Panc1 (cell line): ENCODE results near the gene OGFOD3.

ENCODE experiments used
- POLR2AphosphoS5 ChIP-seq: IDR thresholded peaks from 2 replicates; pipeline ENCODE4 v1.6.1; 2012; ENCODE audit warnings: mild to moderate bottlenecking, low read depth, low read length, moderate library complexity
- SIN3A ChIP-seq: IDR thresholded peaks from 2 replicates; pipeline ENCODE4 v1.6.1; 2012; ENCODE audit warnings: low read depth, mild to moderate bottlenecking, low read length, moderate library complexity, borderline replicate concordance; ENCODE audit not compliant: insufficient read depth
- TF ChIP-seq, protein P1 (sequence below), 2 experiments: IDR thresholded peaks; 2 replicates each; pipeline ENCODE4 v1.6.1; 2011 to 2012; ENCODE audit warnings: low read depth in 2 of 2, control low read depth in 1 of 2, low read length in 1 of 2, mild to moderate bottlenecking in 1 of 2, moderate library complexity in 1 of 2; ENCODE audit not compliant: insufficient read depth in 1 of 2

DNA sequence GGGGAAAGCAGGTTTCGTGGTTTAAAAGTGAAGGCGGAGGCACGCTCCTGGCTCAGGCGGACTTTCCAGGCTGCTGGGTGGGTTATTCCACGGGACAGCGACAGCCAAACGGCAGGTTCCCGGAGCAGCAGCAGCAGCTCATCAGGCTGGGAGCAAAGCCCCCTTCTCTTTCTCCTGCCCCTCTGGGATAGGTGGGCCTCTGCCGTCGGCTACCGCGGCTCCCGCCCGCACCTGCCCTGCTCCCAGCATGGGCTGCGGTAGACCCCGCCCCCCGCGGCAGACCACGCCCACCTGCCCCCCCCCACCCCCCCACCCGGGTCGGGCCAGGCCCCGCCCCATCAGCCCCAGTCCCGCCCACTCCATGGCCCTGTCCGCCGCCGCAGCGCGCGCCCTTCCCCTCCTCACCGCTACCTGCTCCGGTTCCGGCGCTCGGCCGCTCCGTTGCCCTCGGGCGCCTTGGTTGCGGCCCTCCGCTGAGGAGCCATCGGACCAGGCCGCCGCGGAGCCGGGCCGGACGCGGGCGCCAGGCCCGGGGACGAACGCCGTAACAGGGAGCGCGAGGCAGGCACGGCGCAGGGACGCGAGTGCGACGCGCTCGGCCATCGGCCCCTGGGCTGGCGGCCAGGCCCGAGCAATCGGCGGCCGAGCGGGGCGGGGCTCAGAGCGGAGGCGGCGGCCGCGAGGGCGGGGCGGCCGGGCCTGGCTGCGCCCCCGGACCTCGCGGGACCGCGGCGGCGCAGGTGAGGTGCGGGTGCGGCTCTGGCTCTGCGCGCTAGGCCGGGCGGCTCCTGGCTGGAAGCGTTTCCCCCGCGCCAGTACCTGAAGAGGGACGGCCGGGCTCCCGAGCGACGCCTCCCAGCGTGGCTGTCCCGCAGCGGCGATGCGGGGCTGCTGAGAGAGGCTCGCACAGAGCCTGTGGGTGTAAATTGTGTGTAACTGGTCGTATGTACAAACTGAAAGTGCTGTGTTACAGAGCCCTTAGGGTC lies at the start of gene OGFOD3, which contains the start of gene HEXD:
- TF ChIP-seq SIN3A = peak; percentile 95; the same call in 1 of the 2 replicates
- TF ChIP-seq POLR2AphosphoS5 = peak; percentile 96
- TF ChIP-seq, protein P1, sequence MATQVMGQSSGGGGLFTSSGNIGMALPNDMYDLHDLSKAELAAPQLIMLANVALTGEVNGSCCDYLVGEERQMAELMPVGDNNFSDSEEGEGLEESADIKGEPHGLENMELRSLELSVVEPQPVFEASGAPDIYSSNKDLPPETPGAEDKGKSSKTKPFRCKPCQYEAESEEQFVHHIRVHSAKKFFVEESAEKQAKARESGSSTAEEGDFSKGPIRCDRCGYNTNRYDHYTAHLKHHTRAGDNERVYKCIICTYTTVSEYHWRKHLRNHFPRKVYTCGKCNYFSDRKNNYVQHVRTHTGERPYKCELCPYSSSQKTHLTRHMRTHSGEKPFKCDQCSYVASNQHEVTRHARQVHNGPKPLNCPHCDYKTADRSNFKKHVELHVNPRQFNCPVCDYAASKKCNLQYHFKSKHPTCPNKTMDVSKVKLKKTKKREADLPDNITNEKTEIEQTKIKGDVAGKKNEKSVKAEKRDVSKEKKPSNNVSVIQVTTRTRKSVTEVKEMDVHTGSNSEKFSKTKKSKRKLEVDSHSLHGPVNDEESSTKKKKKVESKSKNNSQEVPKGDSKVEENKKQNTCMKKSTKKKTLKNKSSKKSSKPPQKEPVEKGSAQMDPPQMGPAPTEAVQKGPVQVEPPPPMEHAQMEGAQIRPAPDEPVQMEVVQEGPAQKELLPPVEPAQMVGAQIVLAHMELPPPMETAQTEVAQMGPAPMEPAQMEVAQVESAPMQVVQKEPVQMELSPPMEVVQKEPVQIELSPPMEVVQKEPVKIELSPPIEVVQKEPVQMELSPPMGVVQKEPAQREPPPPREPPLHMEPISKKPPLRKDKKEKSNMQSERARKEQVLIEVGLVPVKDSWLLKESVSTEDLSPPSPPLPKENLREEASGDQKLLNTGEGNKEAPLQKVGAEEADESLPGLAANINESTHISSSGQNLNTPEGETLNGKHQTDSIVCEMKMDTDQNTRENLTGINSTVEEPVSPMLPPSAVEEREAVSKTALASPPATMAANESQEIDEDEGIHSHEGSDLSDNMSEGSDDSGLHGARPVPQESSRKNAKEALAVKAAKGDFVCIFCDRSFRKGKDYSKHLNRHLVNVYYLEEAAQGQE (IDR thresholded peaks at IDR 0.05; ENCODE audit: insufficient read depth in 1 of 2, low read depth in 2 of 2, low read length in 1 of 2) = peak; percentile 29 to 76; a peak in 2 of 4 replicates
